IMR-90 (cell line): ENCODE measurements around the gene SERPINB3. TPM values are rescaled to one million over a fixed set of nuclear protein-coding genes. Genes with fewer than 3 reads are reported as not detected.

Experiments
- ATAC-seq: fragments of 200-7000 bp; cut with Tn5 transposase; 2 replicates; pipeline ENCODE4 v1.9.1; 2020; ENCODE audit warnings: low read depth, mild to moderate bottlenecking, moderate library complexity
- BruUV-seq: library from RNA; stranded (reverse); fragments of 400-500 nt; replicated peaks from 2 replicates; lab custom pipeline; 2021; lab: Mats Ljungman, UMichigan
- CTCF ChIA-PET: fragments of 300-600 bp; formaldehyde crosslinking; extraction: SDS; loops from one replicate; lab custom pipeline; 2021; ENCODE audit warnings: antibody characterized with exemption; lab: Yijun Ruan, JAX
- POLR2A ChIA-PET: fragments of 300-600 bp; sonication (Branson Sonifier 250); formaldehyde crosslinking; loops from one replicate; lab custom pipeline; 2022; ENCODE audit warnings: antibody characterized with exemption; ENCODE audit not compliant: unreplicated experiment; lab: Charles Lee
- DNase-seq: peaks from one replicate; pipeline ENCODE4 v3.0.0; 2013
- H2AFZ ChIP-seq: replicated peaks from 2 replicates; pipeline ENCODE3; 2013; ENCODE audit warnings: low read length, mild to moderate bottlenecking; ENCODE audit not compliant: poor library complexity
- H2AK5ac ChIP-seq: 2 replicates; pipeline ENCODE4 v1.6.1; 2013; ENCODE audit warnings: low read depth, low read length, inconsistent platforms
- H2AK9ac ChIP-seq: replicated peaks from 2 replicates; pipeline ENCODE3; 2013; ENCODE audit warnings: mild to moderate bottlenecking, low read depth, low read length, moderate library complexity; ENCODE audit not compliant: poor library complexity
- H2BK120ac ChIP-seq: 2 replicates; pipeline ENCODE4 v1.6.1; 2013; ENCODE audit warnings: low read depth, low read length, inconsistent platforms
- H2BK15ac ChIP-seq: 3 replicates; pipeline ENCODE4 v1.6.1; 2013; ENCODE audit warnings: low read depth, low read length, inconsistent platforms
- H2BK20ac ChIP-seq: 2 replicates; pipeline ENCODE4 v1.6.1; 2013; ENCODE audit warnings: low read depth, mild to moderate bottlenecking, inconsistent platforms, low read length, moderate library complexity
- H2BK5ac ChIP-seq: 2 replicates; pipeline ENCODE4 v1.6.1; 2013; ENCODE audit warnings: mild to moderate bottlenecking, low read depth, low read length, inconsistent platforms; ENCODE audit not compliant: poor library complexity, severe bottlenecking
- H3K14ac ChIP-seq: replicated peaks from 2 replicates; pipeline ENCODE4 v1.6.1; 2013; ENCODE audit warnings: low read depth, low read length, inconsistent platforms
- H3K18ac ChIP-seq: 2 replicates; pipeline ENCODE4 v1.6.1; 2013; ENCODE audit warnings: low read depth, low read length, control low read depth
- H3K23ac ChIP-seq: 2 replicates; pipeline ENCODE4 v1.6.1; 2013; ENCODE audit warnings: low read depth, low read length, inconsistent platforms
- H3K27ac ChIP-seq: 2 replicates; pipeline ENCODE4 v1.5.1; 2013; ENCODE audit warnings: mild to moderate bottlenecking, control low read depth, low read length; ENCODE audit not compliant: insufficient read depth
- H3K27me3 ChIP-seq: 2 replicates; pipeline ENCODE4 v1.6.1; 2013; ENCODE audit warnings: low read length; ENCODE audit not compliant: control insufficient read depth, insufficient read depth
- H3K36me3 ChIP-seq: 2 replicates; pipeline ENCODE4 v1.6.1; 2013; ENCODE audit warnings: low read length, mixed read lengths; ENCODE audit not compliant: control insufficient read depth, insufficient read depth
- H3K4ac ChIP-seq: 2 replicates; pipeline ENCODE4 v1.6.1; 2013; ENCODE audit warnings: low read depth, low read length, inconsistent platforms
- H3K4me1 ChIP-seq: 2 replicates; pipeline ENCODE4 v1.6.1; 2013; ENCODE audit warnings: low read length, mixed read lengths; ENCODE audit not compliant: control insufficient read depth, insufficient read depth
- H3K4me2 ChIP-seq: 2 replicates; pipeline ENCODE4 v1.6.1; 2013; ENCODE audit warnings: low read depth, mild to moderate bottlenecking, control low read depth, low read length, moderate library complexity
- H3K4me3 ChIP-seq: 2 replicates; pipeline ENCODE4 v1.5.1; 2013; ENCODE audit warnings: low read depth, mild to moderate bottlenecking, control low read depth, low read length, moderate library complexity; ENCODE audit not compliant: insufficient read depth
- H3K56ac ChIP-seq: 2 replicates; pipeline ENCODE4 v1.6.1; 2013; ENCODE audit warnings: low read length, inconsistent platforms; ENCODE audit not compliant: insufficient read depth; ENCODE audit errors: extremely low read depth
- H3K79me1 ChIP-seq, 2 experiments: 2 replicates each; pipeline ENCODE4 v1.6.1; 2013; ENCODE audit warnings: low read length in 2 of 2, inconsistent platforms in 1 of 2, low read depth in 1 of 2
- H3K9ac ChIP-seq: 2 replicates; pipeline ENCODE4 v1.6.1; 2013; ENCODE audit warnings: low read depth, low read length, control low read depth
- H3K9me1 ChIP-seq: 2 replicates; pipeline ENCODE4 v1.6.1; 2013; ENCODE audit warnings: low read length, inconsistent platforms; ENCODE audit not compliant: insufficient read depth
- H3K9me3 ChIP-seq: 2 replicates; pipeline ENCODE4 v1.6.1; 2013; ENCODE audit warnings: low read length; ENCODE audit not compliant: control insufficient read depth, insufficient read depth
- H4K20me1 ChIP-seq: 2 replicates; pipeline ENCODE4 v1.6.1; 2013; ENCODE audit warnings: low read length, inconsistent platforms; ENCODE audit not compliant: insufficient read depth
- H4K5ac ChIP-seq: 2 replicates; pipeline ENCODE4 v1.6.1; 2013; ENCODE audit warnings: mild to moderate bottlenecking, low read depth, low read length, control low read depth
- H4K8ac ChIP-seq, 2 experiments: 2 replicates each; pipeline ENCODE4 v1.6.1; 2013; ENCODE audit warnings: low read depth in 2 of 2, low read length in 2 of 2, control low read depth in 1 of 2, inconsistent platforms in 1 of 2
- H4K91ac ChIP-seq: 2 replicates; pipeline ENCODE4 v1.6.1; 2013; ENCODE audit warnings: low read depth, low read length, inconsistent platforms; ENCODE audit not compliant: insufficient read depth
- ELK1 ChIP-seq: fragments of 150-350 bp; IDR thresholded peaks from 2 replicates; pipeline ENCODE4 v1.6.1; 2016; ENCODE audit warnings: low read depth, mild to moderate bottlenecking, low read length, moderate library complexity, borderline replicate concordance
- WGBS, 2 experiments: methylation state at CpG; one replicate each; pipeline versions ENCODE4 v1.1.5 to v1.1.7; 2013; ENCODE audit warnings: missing lambda C conversion rate in 2 of 2; ENCODE audit not compliant: insufficient read length in 1 of 2; ENCODE audit errors: extremely low coverage in 2 of 2; 5-methylcytosine and 5-hydroxymethylcytosine counted together
- dilution Hi-C: fragments of 300-500 bp; cut with HindIII; formaldehyde crosslinking; loops from one replicate; pipeline ENCODE4 v1.14.3; 2018; ENCODE audit warnings: low sequenced_read_pairs; ENCODE audit not compliant: unreplicated experiment
- in situ Hi-C: fragments of 300-500 bp; cut with MboI; formaldehyde crosslinking; loops from 3 replicates; pipeline ENCODE4 v1.14.3; 2019; ENCODE audit warnings: low sequenced_read_pairs, inconsistent platforms, mixed read lengths
- intact Hi-C: fragments of 100-400 bp; cut with micrococcal nuclease; formaldehyde crosslinking; loops from 2 replicates; pipeline ENCODE4 v1.10.0; 2022
- polyA plus RNA-seq, 3 experiments: library from polyadenylated mRNA; depleted of rRNA; stranded (reverse); fragments of >200 nt; gene quantifications; 2 replicates each; pipeline ENCODE4 v1.2.3, GENCODE V29; 2012; ENCODE audit warnings: low replicate concordance in 1 of 3
- total RNA-seq: library from RNA; depleted of rRNA; stranded (reverse); fragments of >200 nt; gene quantifications from 2 replicates; pipeline ENCODE4 v1.2.3, GENCODE V29; 2012

Gene SERPINB3
- total and polyA plus RNA-seq, 2 of the 4 experiments (the other 2 are of a cell fraction), result not detected

DNA sequence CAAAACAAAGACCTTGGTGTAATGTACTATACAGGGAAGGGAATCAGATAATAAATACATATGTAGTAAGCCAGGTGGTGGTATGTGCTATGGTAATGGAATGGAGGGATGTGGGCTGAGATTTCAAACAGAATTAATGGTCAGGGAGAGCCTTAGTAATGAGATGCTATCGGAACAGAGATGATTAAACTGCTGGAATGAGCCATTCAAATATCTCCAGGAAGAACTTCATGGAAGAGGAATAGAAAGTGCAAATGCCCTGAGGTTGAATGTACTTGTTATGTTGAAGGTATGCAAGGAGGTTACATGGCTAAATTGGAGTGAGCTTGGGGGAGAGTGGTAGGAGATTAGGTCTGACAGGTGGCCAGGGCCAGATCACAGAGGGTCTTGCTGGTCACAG lies 46.1 kb upstream of the SERPINB3 start:
- peak overlapping the region; percentile 94 for H2BK120ac ChIP-seq
- H3K79me1 ChIP-seq, result no peaks in the 10 kb centered on the region
- WGBS, 2 experiments, result no CpG with 5 or more reads among the region's 1 CpG
- peak overlapping the region; percentile 40 for H2BK5ac ChIP-seq
- H2AFZ ChIP-seq, result no peak overlapping the region
- H3K9ac ChIP-seq, result no peak overlapping the region
- intact Hi-C loops, result no loop called here
- H3K27me3 ChIP-seq, result no peaks in the 10 kb centered on the region
- H3K4me3 ChIP-seq, result no peak overlapping the region
- H4K20me1 ChIP-seq, result no peaks in the 10 kb centered on the region
- ATAC-seq (no peak), DNase-seq (peak; percentile 8)
- H3K9me1 ChIP-seq, result no peaks in the 10 kb centered on the region
- H2BK15ac ChIP-seq, result 0 out of 3 replicates have a peak overlapping the region, but pooled peaks have one; percentile 69
- ChIA-PET CTCF (interaction anchor here (0.6 to 1.0 kb wide), 2 partner anchors 34 to 137 kb away, joined by 3 read pairs; no protein-coding TSS in a partner anchor), POLR2A (no interaction called here)
- peaks cover 1% of the 10 kb centered on the region; the same call in 1 of the 2 replicates for H3K4me1 ChIP-seq
- no peaks in the 10 kb centered on the region for H3K9me3 ChIP-seq
- H3K14ac ChIP-seq, result peak overlapping the region; percentile 87; the same call in 1 of the 2 replicates
- H4K91ac ChIP-seq, result peak overlapping the region; percentile 70; the same call in 1 of the 2 replicates
- no peak overlapping the region; the same call in 1 of the 2 replicates for H2AK5ac ChIP-seq
- H4K8ac ChIP-seq, result peak overlapping the region in 1 of 2 experiments; percentile 87; a peak in 2 of 4 replicates
- H3K4me2 ChIP-seq, result no peak overlapping the region
- no peak for TF ChIP-seq ELK1
- peak overlapping the region; percentile 86 for H3K4ac ChIP-seq
- dilution Hi-C loops, result no loop called here
- no peaks in the 10 kb centered on the region for H3K36me3 ChIP-seq
- no peak overlapping the region for H3K27ac ChIP-seq
- H2AK9ac ChIP-seq, result no peak overlapping the region
- no peak overlapping the region for H3K56ac ChIP-seq
- H3K23ac ChIP-seq, result peak overlapping the region; percentile 32; the same call in 1 of the 2 replicates
- H4K5ac ChIP-seq, result no peak overlapping the region
- no TSS peak for BruUV-seq
- peak overlapping the region; percentile 97 for H2BK20ac ChIP-seq
- H3K18ac ChIP-seq, result peak overlapping the region; percentile 73; the same call in 1 of the 2 replicates
- in situ Hi-C loops, result no loop called here
